ENCODE results near the gene PWP1.

PWP1 gene

DNA sequence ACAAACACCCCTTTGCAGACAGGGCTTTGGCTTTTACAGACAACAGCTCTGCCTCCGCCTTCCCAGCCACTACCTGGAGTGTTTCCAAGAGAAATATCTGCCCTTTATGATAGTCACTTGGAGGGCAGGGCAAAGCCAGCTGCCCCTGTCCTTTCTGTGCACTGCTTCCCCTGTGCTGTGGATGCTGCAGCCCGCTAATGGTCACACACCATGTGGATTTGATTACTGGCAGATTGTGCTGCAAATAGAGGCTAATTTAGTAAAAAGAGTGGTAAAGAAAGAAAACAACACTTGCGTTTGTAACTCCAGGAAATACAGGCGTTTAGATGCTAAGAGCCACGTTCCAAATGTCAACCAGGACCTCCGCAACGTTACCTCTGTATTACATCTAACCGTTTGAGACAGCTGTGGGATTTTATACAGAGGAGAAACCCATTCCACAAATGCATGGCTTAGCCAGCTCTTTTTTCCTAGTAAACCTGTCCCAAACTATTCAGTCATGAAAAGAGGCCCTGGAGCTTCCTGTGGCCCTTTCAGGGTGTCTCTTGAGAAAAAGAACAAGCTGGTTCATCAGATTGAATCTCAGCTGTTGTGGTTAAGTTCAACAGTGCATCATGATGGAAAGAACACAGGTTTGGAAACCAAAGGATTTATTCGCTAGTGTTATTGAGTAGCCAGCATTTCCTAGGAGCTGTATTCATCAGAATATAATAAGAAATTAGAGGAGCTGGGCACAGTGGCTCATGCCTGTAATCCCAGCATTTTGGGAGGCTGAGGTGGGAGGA lies 30.1 kb upstream of the PWP1 start:
- H3K36me3 ChIP-seq (ENCODE audit: control insufficient read depth, insufficient read depth, low read length): no peaks in the 10 kb centered on the region
- no peak overlapping the region for H3K27ac ChIP-seq (ENCODE audit: low read depth, low read length, severe bottlenecking)
- no peak overlapping the region for H3K4me3 ChIP-seq (ENCODE audit: extremely low read depth, insufficient read depth, low read length, poor library complexity, severe bottlenecking)
- 86 to 90% methylated on average over 8 to 9 of the region's 9 CpGs for WGBS, 2 experiments (ENCODE audit: insufficient coverage in 2 of 2)
- no peaks in the 10 kb centered on the region for H3K9me3 ChIP-seq (ENCODE audit: control insufficient read depth, low read length)
- peaks cover 3% of the 10 kb centered on the region for H3K4me1 ChIP-seq (ENCODE audit: control insufficient read depth, insufficient read depth, low read length, poor library complexity, severe bottlenecking)

DNA sequence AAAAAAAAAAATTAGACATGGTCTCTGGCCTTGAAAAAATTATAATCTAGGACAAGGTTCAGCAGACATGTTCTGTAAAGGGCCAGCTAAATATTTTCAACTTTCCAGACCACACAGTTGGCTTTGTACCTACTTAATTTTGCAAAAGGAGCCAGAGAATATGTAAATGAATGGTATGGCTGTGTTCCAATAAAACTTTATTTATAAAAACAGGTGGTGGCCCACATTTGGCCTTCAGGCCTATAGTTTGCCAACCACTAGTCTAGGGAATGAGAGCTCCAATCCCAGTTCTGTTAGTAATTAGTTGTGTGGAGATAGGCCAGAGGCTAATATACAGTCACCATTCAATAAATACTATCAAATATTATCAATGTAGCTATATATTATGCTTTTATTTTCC lies 29.3 kb upstream of the PWP1 start:
- Histone ChIP-seq H3K27ac (ENCODE audit: low read depth, low read length, severe bottlenecking) (no peak overlapping the region), H3K4me3 (ENCODE audit: extremely low read depth, insufficient read depth, low read length, poor library complexity, severe bottlenecking) (no peak overlapping the region), H3K36me3 (ENCODE audit: control insufficient read depth, insufficient read depth, low read length) (no peaks in the 10 kb centered on the region), H3K4me1 (ENCODE audit: control insufficient read depth, insufficient read depth, low read length, poor library complexity, severe bottlenecking) (peaks cover 3% of the 10 kb centered on the region), H3K9me3 (ENCODE audit: control insufficient read depth, low read length) (no peaks in the 10 kb centered on the region)

DNA sequence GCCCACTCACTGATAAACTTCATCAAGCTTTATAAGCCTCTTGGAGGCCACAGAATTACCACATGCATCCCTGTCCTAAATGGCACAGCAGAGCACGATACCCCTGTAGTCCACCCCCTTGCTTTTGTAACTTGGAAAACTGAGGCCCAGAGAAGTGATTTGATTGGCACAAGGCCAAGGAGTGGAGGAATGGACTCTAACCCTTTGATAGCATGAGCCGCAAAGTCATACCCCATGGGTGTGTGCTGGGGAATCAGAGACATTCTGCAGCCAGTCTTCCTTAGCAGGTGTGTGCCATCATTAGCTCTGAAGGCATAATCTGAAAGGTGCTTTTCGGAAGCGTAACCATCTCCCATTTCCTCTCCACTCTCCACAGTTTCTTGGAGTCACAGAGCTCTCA lies 28.5 kb upstream of the PWP1 start:
- H3K27ac ChIP-seq (ENCODE audit: low read depth, low read length, severe bottlenecking): no peak overlapping the region
- H3K4me1 ChIP-seq (ENCODE audit: control insufficient read depth, insufficient read depth, low read length, poor library complexity, severe bottlenecking): no peaks in the 10 kb centered on the region
- H3K9me3 ChIP-seq (ENCODE audit: control insufficient read depth, low read length): no peaks in the 10 kb centered on the region
- H3K4me3 ChIP-seq (ENCODE audit: extremely low read depth, insufficient read depth, low read length, poor library complexity, severe bottlenecking): no peak overlapping the region
- 92% methylated on average over 3 to 4 of the region's 4 CpGs for WGBS, 2 experiments (ENCODE audit: insufficient coverage in 2 of 2)
- no peaks in the 10 kb centered on the region for H3K36me3 ChIP-seq (ENCODE audit: control insufficient read depth, insufficient read depth, low read length)

DNA sequence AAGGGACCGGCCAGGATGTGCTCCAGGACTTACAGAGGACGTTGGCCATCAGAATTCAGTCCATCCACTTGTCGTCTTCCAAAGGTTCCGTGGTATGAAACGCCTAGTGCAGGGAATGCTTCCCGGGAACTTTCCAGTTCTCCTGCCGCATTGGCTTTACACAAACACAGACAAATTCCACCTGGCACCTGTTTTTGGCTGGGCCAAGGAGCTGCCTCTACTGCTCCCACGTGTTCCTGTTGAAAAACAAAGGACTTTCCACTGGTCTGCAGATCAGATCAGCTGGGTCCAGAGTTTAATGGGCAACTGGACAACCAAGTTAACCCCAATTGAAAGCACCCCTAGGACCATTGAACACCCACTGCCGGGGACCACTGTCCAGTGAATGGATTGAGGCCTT lies 28.0 kb upstream of the PWP1 start:
- no peaks in the 10 kb centered on the region for H3K4me1 ChIP-seq (ENCODE audit: control insufficient read depth, insufficient read depth, low read length, poor library complexity, severe bottlenecking)
- WGBS, 2 experiments (ENCODE audit: insufficient coverage in 2 of 2): 89 to 96% methylated on average over 7 to 9 of the region's 9 CpGs
- H3K4me3 ChIP-seq (ENCODE audit: extremely low read depth, insufficient read depth, low read length, poor library complexity, severe bottlenecking): no peak overlapping the region
- H3K9me3 ChIP-seq (ENCODE audit: control insufficient read depth, low read length): no peaks in the 10 kb centered on the region
- no peak overlapping the region for H3K27ac ChIP-seq (ENCODE audit: low read depth, low read length, severe bottlenecking)
- no peaks in the 10 kb centered on the region for H3K36me3 ChIP-seq (ENCODE audit: control insufficient read depth, insufficient read depth, low read length)

DNA sequence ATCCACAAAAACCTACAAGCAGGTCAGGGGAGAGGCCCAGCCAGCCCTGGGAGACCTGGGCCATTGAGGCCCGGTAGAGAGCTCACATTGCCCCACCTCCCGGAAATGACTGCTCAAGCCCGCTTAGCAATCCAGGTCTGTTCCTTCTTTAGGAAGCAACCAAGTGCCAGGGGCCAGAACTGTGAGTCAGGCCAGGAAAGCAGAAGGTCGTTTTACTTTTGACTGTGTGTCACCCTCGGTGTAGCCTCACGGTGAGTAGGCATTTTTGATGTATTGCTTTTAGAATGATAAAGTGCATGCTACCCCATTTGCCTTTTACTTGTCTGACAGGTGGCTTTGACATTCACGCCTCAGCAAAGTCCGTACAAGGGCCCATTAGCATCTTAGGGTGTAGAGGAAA lies 25.4 kb upstream of the PWP1 start:
- no peak overlapping the region for H3K4me3 ChIP-seq (ENCODE audit: extremely low read depth, insufficient read depth, low read length, poor library complexity, severe bottlenecking)
- 77 to 80% methylated on average over 5 to 8 of the region's 8 CpGs for WGBS, 2 experiments (ENCODE audit: insufficient coverage in 2 of 2)
- H3K36me3 ChIP-seq (ENCODE audit: control insufficient read depth, insufficient read depth, low read length): no peaks in the 10 kb centered on the region
- no peaks in the 10 kb centered on the region for H3K4me1 ChIP-seq (ENCODE audit: control insufficient read depth, insufficient read depth, low read length, poor library complexity, severe bottlenecking)
- H3K9me3 ChIP-seq (ENCODE audit: control insufficient read depth, low read length): no peaks in the 10 kb centered on the region
- H3K27ac ChIP-seq (ENCODE audit: low read depth, low read length, severe bottlenecking): no peak overlapping the region

DNA sequence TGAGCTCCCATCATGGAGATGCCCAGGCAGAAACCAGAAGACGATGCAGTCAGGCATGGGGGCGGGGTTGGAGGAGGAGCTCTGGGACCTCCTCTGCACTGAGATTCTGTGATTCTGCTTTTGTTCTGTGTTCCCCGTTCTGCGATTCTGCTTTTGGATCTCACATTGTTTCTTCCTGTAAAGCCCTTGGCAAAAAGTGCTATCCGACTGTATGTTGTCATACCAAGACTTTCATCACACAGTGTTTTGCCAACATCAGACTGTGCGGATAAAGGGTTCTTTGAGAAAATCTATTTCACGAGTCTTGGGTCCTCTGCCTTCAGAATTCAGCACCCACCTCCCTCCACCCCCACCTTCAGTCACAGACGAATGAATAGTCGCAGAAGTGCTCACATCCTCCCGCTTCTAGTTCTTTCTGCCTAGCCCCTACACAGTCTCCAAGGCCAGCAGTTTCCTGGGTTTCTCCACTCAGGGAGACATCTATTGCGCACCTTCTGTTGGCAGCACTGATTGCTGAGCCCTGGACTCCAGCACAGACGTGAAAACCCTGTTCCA lies 24.7 kb upstream of the PWP1 start:
- H3K36me3 ChIP-seq (ENCODE audit: control insufficient read depth, insufficient read depth, low read length): no peaks in the 10 kb centered on the region
- no peaks in the 10 kb centered on the region for H3K4me1 ChIP-seq (ENCODE audit: control insufficient read depth, insufficient read depth, low read length, poor library complexity, severe bottlenecking)
- no peaks in the 10 kb centered on the region for H3K9me3 ChIP-seq (ENCODE audit: control insufficient read depth, low read length)
- H3K27ac ChIP-seq (ENCODE audit: low read depth, low read length, severe bottlenecking): no peak overlapping the region
- 73 to 74% methylated on average over 11 to 12 of the region's 12 CpGs for WGBS, 2 experiments (ENCODE audit: insufficient coverage in 2 of 2)
- H3K4me3 ChIP-seq (ENCODE audit: extremely low read depth, insufficient read depth, low read length, poor library complexity, severe bottlenecking): no peak overlapping the region

DNA sequence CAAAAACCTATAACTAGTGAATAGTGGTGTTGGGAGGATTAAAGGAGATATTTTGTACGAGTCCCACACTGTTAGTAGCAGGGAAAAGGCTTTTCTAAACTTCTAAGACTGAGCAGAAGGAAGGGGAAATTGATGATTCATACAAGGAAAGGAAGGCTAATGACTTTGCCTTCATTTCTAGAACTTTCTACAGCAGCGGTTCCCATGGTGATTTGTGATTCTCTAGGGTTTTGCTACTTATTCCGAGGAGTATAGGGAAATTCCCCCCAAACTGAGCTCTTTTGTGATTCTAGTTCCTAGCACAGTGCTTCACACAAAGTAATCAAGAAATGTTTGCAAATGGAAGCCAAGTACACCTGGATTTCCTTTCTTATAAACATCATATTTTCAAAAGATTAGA lies 23.8 kb upstream of the PWP1 start:
- H3K4me3 ChIP-seq (ENCODE audit: extremely low read depth, insufficient read depth, low read length, poor library complexity, severe bottlenecking): no peak overlapping the region
- WGBS, 2 experiments (ENCODE audit: insufficient coverage in 2 of 2): 90 to 100% methylated on average over 1 to 3 of the region's 3 CpGs
- H3K9me3 ChIP-seq (ENCODE audit: control insufficient read depth, low read length): no peaks in the 10 kb centered on the region
- H3K27ac ChIP-seq (ENCODE audit: low read depth, low read length, severe bottlenecking): no peak overlapping the region
- H3K36me3 ChIP-seq (ENCODE audit: control insufficient read depth, insufficient read depth, low read length): no peaks in the 10 kb centered on the region
- H3K4me1 ChIP-seq (ENCODE audit: control insufficient read depth, insufficient read depth, low read length, poor library complexity, severe bottlenecking): no peaks in the 10 kb centered on the region

DNA sequence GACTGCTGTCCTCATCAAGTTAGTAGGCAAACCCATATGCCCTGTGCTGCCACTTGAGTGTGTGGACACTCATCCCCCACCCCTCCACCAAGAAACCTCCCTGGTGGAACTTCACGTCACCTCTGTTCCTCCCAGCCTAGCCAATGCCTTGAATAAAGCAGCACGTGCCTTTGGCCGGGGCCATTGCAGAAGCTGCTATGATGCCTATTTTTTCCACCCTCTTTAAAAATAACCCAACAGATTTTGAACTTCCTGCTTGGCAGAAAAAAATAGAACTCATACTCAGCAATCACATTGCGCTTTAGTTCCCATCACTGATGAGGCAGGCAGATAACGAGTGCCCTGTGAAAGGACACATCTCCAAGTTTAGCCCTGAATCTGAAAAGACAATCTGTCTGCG lies 23.1 kb upstream of the PWP1 start:
- no peaks in the 10 kb centered on the region for H3K36me3 ChIP-seq (ENCODE audit: control insufficient read depth, insufficient read depth, low read length)
- WGBS, 2 experiments (ENCODE audit: insufficient coverage in 2 of 2): 91 to 98% methylated on average over 4 to 6 of the region's 6 CpGs

DNA sequence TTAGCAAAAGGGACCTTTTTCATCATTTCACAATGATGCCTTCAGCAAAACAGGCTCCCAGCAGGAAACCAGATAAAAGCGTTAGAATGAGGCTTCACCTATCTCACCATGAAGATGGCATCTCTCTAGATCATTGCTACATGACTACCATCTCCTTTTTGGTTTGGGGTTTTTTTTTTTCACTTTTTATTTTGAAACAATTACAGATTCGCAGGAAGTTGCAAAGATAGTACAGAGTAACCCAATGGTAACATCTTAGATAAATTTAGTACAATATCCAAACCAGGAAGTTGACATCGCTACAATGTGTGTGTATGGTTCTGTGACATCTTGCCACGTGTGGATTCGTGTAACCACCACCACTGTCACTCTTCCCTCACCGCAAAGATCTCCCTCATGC lies 22.3 kb upstream of the PWP1 start:
- H3K27ac ChIP-seq (ENCODE audit: low read depth, low read length, severe bottlenecking): no peak overlapping the region
- WGBS, 2 experiments (ENCODE audit: insufficient coverage in 2 of 2): 71 to 92% methylated on average over 1 to 2 of the region's 6 CpGs
- no peaks in the 10 kb centered on the region for H3K36me3 ChIP-seq (ENCODE audit: control insufficient read depth, insufficient read depth, low read length)
- no peak overlapping the region for H3K4me3 ChIP-seq (ENCODE audit: extremely low read depth, insufficient read depth, low read length, poor library complexity, severe bottlenecking)
- no peaks in the 10 kb centered on the region for H3K9me3 ChIP-seq (ENCODE audit: control insufficient read depth, low read length)
- no peaks in the 10 kb centered on the region for H3K4me1 ChIP-seq (ENCODE audit: control insufficient read depth, insufficient read depth, low read length, poor library complexity, severe bottlenecking)

More for the DNA sequence above, 23.1 kb upstream of the PWP1 start:
- H3K4me1 ChIP-seq (ENCODE audit: control insufficient read depth, insufficient read depth, low read length, poor library complexity, severe bottlenecking): no peaks in the 10 kb centered on the region
- no peak overlapping the region for H3K27ac ChIP-seq (ENCODE audit: low read depth, low read length, severe bottlenecking)
- no peak overlapping the region for H3K4me3 ChIP-seq (ENCODE audit: extremely low read depth, insufficient read depth, low read length, poor library complexity, severe bottlenecking)
- H3K9me3 ChIP-seq (ENCODE audit: control insufficient read depth, low read length): no peaks in the 10 kb centered on the region

DNA sequence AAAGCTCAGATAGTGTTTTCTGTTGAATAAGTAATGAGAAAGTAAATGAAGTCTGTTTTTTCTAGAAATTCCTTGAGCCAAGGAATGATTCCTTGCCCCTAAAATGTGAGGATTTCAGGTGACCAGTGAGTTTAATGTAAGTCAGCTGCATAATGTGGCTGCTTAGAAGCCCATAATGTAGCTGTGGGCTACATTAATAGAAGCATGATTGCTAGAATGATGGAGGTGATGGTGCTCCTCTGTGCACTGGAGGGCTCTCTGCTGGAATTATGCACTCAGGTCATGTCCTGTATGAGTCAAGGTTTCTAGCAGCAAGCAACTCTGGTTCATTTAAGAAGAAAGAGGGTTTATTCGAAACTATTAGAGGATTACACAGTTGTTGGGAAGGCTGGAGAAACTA lies 19.6 kb upstream of the PWP1 start:
- no peaks in the 10 kb centered on the region for H3K4me1 ChIP-seq (ENCODE audit: control insufficient read depth, insufficient read depth, low read length, poor library complexity, severe bottlenecking)
- no peak overlapping the region for H3K4me3 ChIP-seq (ENCODE audit: extremely low read depth, insufficient read depth, low read length, poor library complexity, severe bottlenecking)
- no peak overlapping the region for H3K27ac ChIP-seq (ENCODE audit: low read depth, low read length, severe bottlenecking)
- H3K9me3 ChIP-seq (ENCODE audit: control insufficient read depth, low read length): no peaks in the 10 kb centered on the region
- H3K36me3 ChIP-seq (ENCODE audit: control insufficient read depth, insufficient read depth, low read length): no peaks in the 10 kb centered on the region
- 86 to 89% methylated on average over 1 of the region's 1 CpG for WGBS, 2 experiments (ENCODE audit: insufficient coverage in 2 of 2)

DNA sequence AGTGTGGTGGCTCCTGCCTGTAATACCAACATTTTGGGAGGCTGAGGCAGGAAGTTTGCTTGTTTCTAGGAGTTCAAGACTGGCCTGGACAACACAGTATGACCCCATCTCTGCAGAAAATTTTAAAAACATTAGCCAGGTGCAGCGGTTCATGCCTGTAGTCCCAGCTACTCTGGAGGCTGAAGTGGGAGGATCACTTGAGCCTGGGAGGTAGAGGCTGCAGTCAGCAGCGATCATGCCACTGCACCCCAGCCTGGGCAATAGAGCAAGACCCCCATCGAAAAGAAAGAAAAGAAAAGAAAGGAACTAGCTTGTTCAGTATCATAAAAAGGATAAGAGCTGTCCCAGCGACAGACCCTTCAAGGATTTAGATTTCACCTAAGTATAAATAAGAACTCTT lies 18.1 kb upstream of the PWP1 start:
- WGBS, 2 experiments (ENCODE audit: insufficient coverage in 2 of 2): 93 to 95% methylated on average over 2 to 3 of the region's 4 CpGs
- Histone ChIP-seq H3K9me3 (ENCODE audit: control insufficient read depth, low read length) (no peaks in the 10 kb centered on the region), H3K4me1 (ENCODE audit: control insufficient read depth, insufficient read depth, low read length, poor library complexity, severe bottlenecking) (no peaks in the 10 kb centered on the region), H3K36me3 (ENCODE audit: control insufficient read depth, insufficient read depth, low read length) (no peaks in the 10 kb centered on the region), H3K4me3 (ENCODE audit: extremely low read depth, insufficient read depth, low read length, poor library complexity, severe bottlenecking) (no peak overlapping the region), H3K27ac (ENCODE audit: low read depth, low read length, severe bottlenecking) (no peak overlapping the region)

All from mesodermal cell (in vitro differentiated cells).